HFFc6 (cell line): ENCODE measurements around the gene TXNRD2. TPM values are rescaled to one million over a fixed set of nuclear protein-coding genes. Genes with fewer than 3 reads are reported as not detected.

ENCODE experiments used
- DNase-seq: peaks from one replicate; pipeline ENCODE4 v3.0.0-alpha.2; 2018
- H3K27ac Mint-ChIP-seq: 2 replicates; pipeline ENCODE4 v1.8.0; 2020; ENCODE audit warnings: mild to moderate bottlenecking, mixed read lengths
- H3K27me3 Mint-ChIP-seq: 2 replicates; pipeline ENCODE4 v1.8.0; 2021; ENCODE audit warnings: mild to moderate bottlenecking, moderate library complexity, mixed read lengths; ENCODE audit not compliant: insufficient read depth
- H3K36me3 Mint-ChIP-seq: 2 replicates; pipeline ENCODE4 v1.8.0; 2021; ENCODE audit warnings: low read depth, mixed read lengths
- H3K4me1 Mint-ChIP-seq: 2 replicates; pipeline ENCODE4 v1.8.0; 2020; ENCODE audit warnings: low read depth, mixed read lengths
- H3K4me3 Mint-ChIP-seq: 2 replicates; pipeline ENCODE4 v1.8.0; 2020; ENCODE audit warnings: mild to moderate bottlenecking, moderate library complexity, mixed read lengths
- H3K9me3 Mint-ChIP-seq: 2 replicates; pipeline ENCODE4 v1.8.0; 2020; ENCODE audit warnings: mild to moderate bottlenecking, mixed read lengths
- total RNA-seq, 6 experiments: library from RNA; stranded (reverse); fragmentation: NEBNext Ultra II Directional; extraction: Animal tissue kit (Norgen Biotek cat#: 25700); gene quantifications; 2 replicates in 1 of 6; 3 replicates in 5 of 6; pipeline ENCODE4 v1.2.3, GENCODE V29; 2021
- TF ChIP-seq, protein P1 (sequence below): fragments of 200-600 bp; sonication (generic); IDR thresholded peaks from 2 replicates; pipeline ENCODE4 v1.5.0; 2021; ENCODE audit warnings: antibody characterized with exemption, mild to moderate bottlenecking

TXNRD2 gene
- total RNA-seq, 6 experiments from 2014 or later: 24.8 to 30.6 (median 28.3) TPM

DNA sequence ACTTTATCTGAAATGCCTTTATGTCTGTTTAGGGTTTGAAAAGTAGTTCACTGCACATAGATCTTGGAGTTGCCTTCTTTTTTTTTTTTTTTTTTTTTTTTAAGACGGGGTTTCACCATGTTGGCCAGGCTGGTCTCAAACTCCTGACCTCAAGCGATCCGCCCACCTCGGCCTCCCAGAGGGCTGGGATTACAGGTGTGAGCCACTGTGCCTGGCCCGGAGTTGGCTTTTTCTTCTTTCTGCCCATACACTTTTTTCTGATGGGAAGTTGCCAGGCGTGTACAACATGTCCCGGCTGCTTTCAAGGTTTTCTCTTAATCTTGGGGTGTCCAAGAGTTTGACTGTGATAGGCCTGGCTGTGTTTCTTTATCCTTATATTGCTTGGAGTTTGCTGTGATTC is 74.0 kb downstream of the TXNRD2 start:
- H3K27ac Mint-ChIP-seq: no peak overlapping the region
- no peaks in the 10 kb centered on the region; the same call in 1 of the 2 replicates for H3K27me3 Mint-ChIP-seq
- H3K9me3 Mint-ChIP-seq: no peaks in the 10 kb centered on the region
- DNase-seq: no peak
- H3K36me3 Mint-ChIP-seq: no peaks in the 10 kb centered on the region
- no peak overlapping the region for H3K4me3 Mint-ChIP-seq
- TF ChIP-seq, protein P1, sequence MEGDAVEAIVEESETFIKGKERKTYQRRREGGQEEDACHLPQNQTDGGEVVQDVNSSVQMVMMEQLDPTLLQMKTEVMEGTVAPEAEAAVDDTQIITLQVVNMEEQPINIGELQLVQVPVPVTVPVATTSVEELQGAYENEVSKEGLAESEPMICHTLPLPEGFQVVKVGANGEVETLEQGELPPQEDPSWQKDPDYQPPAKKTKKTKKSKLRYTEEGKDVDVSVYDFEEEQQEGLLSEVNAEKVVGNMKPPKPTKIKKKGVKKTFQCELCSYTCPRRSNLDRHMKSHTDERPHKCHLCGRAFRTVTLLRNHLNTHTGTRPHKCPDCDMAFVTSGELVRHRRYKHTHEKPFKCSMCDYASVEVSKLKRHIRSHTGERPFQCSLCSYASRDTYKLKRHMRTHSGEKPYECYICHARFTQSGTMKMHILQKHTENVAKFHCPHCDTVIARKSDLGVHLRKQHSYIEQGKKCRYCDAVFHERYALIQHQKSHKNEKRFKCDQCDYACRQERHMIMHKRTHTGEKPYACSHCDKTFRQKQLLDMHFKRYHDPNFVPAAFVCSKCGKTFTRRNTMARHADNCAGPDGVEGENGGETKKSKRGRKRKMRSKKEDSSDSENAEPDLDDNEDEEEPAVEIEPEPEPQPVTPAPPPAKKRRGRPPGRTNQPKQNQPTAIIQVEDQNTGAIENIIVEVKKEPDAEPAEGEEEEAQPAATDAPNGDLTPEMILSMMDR: no peak
- peaks cover 7% of the 10 kb centered on the region for H3K4me1 Mint-ChIP-seq

DNA sequence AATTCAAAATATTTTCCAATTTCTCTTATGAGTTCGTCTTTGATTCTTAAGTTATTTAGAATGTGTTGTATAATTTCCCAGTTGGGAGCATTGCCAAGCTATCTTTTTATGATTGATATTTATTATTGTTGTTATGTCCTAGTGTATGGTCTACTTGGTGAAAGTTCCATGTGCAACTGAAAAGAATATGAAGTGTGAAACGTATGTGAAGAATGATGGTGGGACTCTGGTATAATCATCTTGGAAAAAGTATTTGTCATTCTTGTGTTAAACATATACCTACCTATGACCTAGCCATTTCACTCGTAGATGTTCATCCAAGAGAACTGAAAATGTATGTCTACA is 75.0 kb downstream of the TXNRD2 start:
- no peak for DNase-seq
- 0 out of 2 replicates have a peak, but pooled peaks cover 2% of the 10 kb centered on the region for H3K36me3 Mint-ChIP-seq
- no peaks in the 10 kb centered on the region for H3K9me3 Mint-ChIP-seq
- H3K4me3 Mint-ChIP-seq: no peak overlapping the region
- no peak overlapping the region for H3K27ac Mint-ChIP-seq
- H3K4me1 Mint-ChIP-seq: peaks cover 7% of the 10 kb centered on the region
- H3K27me3 Mint-ChIP-seq: no peaks in the 10 kb centered on the region; the same call in 1 of the 2 replicates
- TF ChIP-seq, protein P1: no peak

DNA sequence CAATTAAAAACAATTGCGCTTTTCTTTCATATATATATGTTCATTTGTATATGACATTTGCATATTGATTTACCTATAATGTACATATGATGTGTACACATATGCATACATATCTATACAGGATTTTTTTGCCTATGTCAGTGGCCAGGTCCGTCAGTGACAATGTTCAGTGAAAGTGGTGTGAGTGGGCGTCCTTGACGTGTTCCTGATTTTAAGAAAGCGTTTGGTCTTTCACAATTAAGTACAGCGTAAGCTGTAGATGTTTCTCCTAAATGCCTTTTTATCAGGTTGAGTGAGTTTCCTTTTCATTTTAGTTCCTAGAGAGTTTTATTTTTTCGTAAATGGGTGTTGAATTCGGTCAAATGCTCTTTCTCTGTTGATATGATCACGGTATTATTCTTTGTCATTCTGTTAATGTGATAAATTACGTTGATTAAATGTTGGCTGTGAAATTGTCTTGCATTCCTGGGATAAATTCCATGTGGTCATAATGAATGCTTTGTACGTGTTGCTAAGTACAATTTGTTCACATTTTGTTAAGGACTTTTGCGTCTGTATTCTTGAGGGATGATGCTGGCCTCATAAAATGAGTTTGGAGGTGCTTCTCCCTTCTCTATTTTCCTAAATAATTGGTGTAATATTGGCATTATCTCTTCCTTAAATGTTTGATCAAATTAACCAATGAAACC is 76.3 kb downstream of the TXNRD2 start:
- DNase-seq: no peak
- H3K9me3 Mint-ChIP-seq: no peaks in the 10 kb centered on the region

DNA sequence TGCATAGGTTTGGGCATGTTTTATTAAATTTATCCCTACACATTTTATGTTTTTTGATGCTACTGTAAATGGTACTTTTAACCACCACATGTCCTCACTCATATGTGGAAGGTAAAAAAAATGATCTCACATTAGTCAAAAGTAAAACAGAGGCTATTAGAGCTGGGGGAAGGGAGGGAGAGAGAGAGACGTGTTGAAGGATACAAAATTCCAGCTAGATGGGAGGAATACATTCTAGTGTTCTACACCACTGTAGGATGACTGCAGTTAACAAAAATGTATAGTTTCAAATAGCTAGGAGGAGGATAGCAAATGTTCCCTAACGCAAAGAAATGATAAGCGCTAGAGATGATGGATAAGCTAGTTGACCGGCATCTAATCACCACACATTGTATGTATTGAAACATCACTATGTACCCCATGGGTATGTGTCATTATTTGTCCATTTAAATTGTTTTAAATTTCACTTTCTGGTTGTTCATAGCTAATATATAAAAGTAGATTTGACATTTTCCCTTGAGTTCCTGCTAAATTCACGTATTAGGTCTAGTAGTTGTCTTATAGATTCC is 77.0 kb downstream of the TXNRD2 start:
- DNase-seq: no peak
- Mint-ChIP-seq H3K4me1 (peaks cover 7% of the 10 kb centered on the region), H3K27ac (no peak overlapping the region), H3K9me3 (no peaks in the 10 kb centered on the region), H3K36me3 (0 out of 2 replicates have a peak, but pooled peaks cover 5% of the 10 kb centered on the region), H3K27me3 (no peaks in the 10 kb centered on the region; the same call in 1 of the 2 replicates), H3K4me3 (no peak overlapping the region)
- TF ChIP-seq, protein P1: no peak

More for the DNA sequence above, 76.3 kb downstream of the TXNRD2 start:
- Mint-ChIP-seq H3K4me1 (peaks cover 7% of the 10 kb centered on the region), H3K4me3 (no peak overlapping the region), H3K27me3 (no peaks in the 10 kb centered on the region; the same call in 1 of the 2 replicates), H3K36me3 (0 out of 2 replicates have a peak, but pooled peaks cover 5% of the 10 kb centered on the region), H3K27ac (no peak overlapping the region)
- TF ChIP-seq, protein P1: no peak

DNA sequence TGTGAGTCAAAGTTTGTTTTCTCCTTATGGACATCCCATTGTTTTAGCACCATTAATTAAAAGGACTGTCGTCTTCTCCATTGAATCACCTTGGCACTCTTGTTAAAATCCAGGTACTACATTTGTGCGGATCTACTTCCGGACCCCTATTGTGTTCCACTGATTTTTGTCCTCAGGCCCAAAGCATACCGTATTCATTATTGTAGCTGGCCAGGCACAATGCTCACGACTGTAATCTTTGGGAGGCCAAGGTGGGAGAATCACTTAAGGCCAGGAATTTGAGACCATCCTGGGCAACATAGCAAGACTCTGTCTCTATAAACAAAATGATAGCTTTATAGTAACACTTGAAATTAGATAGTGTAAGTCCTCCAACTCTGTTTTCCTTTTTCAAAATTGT is 78.0 kb downstream of the TXNRD2 start:
- Mint-ChIP-seq H3K27ac (no peak overlapping the region), H3K27me3 (no peaks in the 10 kb centered on the region; the same call in 1 of the 2 replicates), H3K9me3 (no peaks in the 10 kb centered on the region), H3K4me3 (no peak overlapping the region), H3K4me1 (peaks cover 7% of the 10 kb centered on the region), H3K36me3 (0 out of 2 replicates have a peak, but pooled peaks cover 5% of the 10 kb centered on the region)
- no peak for DNase-seq
- TF ChIP-seq, protein P1: no peak
